Adipocyte (in vitro differentiated cells): ENCODE measurements around the gene YOD1.
"Not testable (repeated sequence)": the region's sequence is repeated elsewhere in the genome, so short reads cannot be mapped to it uniquely, and the experiment has no call there.

Experiments used
- DNase-seq: peaks from one replicate; pipeline ENCODE4 v3.0.0-alpha.2; 2015; ENCODE audit warnings: low read depth
- H3K27me3 ChIP-seq: replicated peaks from 2 replicates; pipeline ENCODE4 v1.7.0; 2013; ENCODE audit warnings: mild to moderate bottlenecking, low read length, moderate library complexity; ENCODE audit not compliant: control insufficient read depth, insufficient read depth
- H3K36me3 ChIP-seq: 2 replicates; pipeline ENCODE4 v1.7.0; 2013; ENCODE audit warnings: low read length, mild to moderate bottlenecking, moderate library complexity; ENCODE audit not compliant: control insufficient read depth, insufficient read depth, severe bottlenecking
- H3K4me1 ChIP-seq: 2 replicates; pipeline ENCODE4 v1.7.0; 2013; ENCODE audit warnings: mild to moderate bottlenecking, low read length, moderate library complexity; ENCODE audit not compliant: control insufficient read depth, insufficient read depth
- H3K4me3 ChIP-seq: 2 replicates; pipeline ENCODE4 v1.7.0; 2013; ENCODE audit warnings: mild to moderate bottlenecking, low read length, moderate library complexity
- H3K9ac ChIP-seq: 2 replicates; pipeline ENCODE4 v1.7.0; 2013; ENCODE audit warnings: mild to moderate bottlenecking, low read length, moderate library complexity
- H3K9me3 ChIP-seq: 2 replicates; pipeline ENCODE4 v1.7.0; 2013; ENCODE audit warnings: mild to moderate bottlenecking, low read length, moderate library complexity; ENCODE audit not compliant: control insufficient read depth

YOD1 gene

GRCh38 chr1:207045453-207045852 is 5.6 kb downstream of the YOD1 start:
- DNase-seq: peak; percentile 68
- Histone ChIP-seq H3K27me3 (no peaks in the 10 kb centered on the region), H3K4me1 (peaks cover 34% of the 10 kb centered on the region), H3K4me3 (no peak overlapping the region), H3K36me3 (peaks cover 15% of the 10 kb centered on the region), H3K9me3 (no peaks in the 10 kb centered on the region), H3K9ac (no peak overlapping the region)

DNA sequence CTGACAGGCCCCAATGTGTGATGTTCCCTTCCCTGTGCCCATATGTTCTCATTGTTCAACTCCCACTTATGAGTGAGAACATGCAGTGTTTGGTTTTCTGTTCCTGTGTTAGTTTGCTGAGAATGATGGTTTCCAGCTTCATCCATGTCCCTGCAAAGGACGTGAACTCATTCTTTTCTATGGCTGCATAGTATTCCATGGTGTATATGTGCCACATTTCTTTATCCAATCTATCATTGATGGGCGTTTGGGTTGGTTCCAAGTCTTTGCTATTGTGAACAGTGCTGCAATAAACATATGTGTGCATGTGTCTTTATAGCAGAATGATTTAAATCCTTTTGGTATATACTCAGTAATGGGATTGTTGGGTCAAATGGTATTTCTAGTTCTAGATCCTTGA is 9.6 kb downstream of the YOD1 start:
- not testable (repeated sequence) for H3K9ac ChIP-seq, H3K4me3 ChIP-seq, H3K27me3 ChIP-seq, H3K36me3 ChIP-seq, DNase-seq, H3K9me3 ChIP-seq
- H3K4me1 ChIP-seq: peaks cover 26% of the 10 kb centered on the region

- no peaks in the 10 kb centered on the region for H3K9me3 ChIP-seq
- no peak overlapping the region for H3K4me3 ChIP-seq
- no peaks in the 10 kb centered on the region for H3K27me3 ChIP-seq
- peak; percentile 52 for DNase-seq
- H3K9ac ChIP-seq: no peak overlapping the region
- no peaks in the 10 kb centered on the region for H3K36me3 ChIP-seq
- peaks cover 13% of the 10 kb centered on the region for H3K4me1 ChIP-seq
These were observed 10.9 kb downstream of the YOD1 start for GRCh38 chr1:207040181-207040533.

GRCh38 chr1:207039380-207040180 is 11.4 kb downstream of the YOD1 start:
- H3K4me3 ChIP-seq: no peak overlapping the region
- DNase-seq: no peak
- H3K4me1 ChIP-seq: peaks cover 11% of the 10 kb centered on the region
- H3K36me3 ChIP-seq: no peaks in the 10 kb centered on the region
- no peaks in the 10 kb centered on the region for H3K27me3 ChIP-seq
- no peak overlapping the region for H3K9ac ChIP-seq
- H3K9me3 ChIP-seq: no peaks in the 10 kb centered on the region

DNA sequence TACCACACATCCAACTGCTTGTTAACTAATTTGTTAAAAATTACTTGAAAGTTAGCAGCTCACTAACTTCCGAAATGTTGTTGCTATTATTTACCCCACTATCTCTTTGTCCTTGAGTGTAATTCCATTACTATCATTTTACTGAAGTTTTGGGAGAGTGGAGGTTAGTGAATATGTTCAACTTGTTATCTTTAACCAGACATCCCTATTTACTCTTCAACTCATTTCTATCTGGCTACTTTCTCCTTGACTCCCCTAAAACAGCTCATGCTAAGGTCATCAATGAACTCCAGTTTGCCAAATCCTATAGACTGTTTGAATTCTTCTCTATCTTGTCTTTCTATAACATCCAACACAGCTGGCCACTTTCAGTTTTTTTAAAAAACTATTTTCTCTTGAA is 14.1 kb downstream of the YOD1 start:
- no peaks in the 10 kb centered on the region for H3K36me3 ChIP-seq
- H3K9ac ChIP-seq: no peak overlapping the region
- H3K27me3 ChIP-seq: no peaks in the 10 kb centered on the region
- H3K4me1 ChIP-seq: peaks cover 11% of the 10 kb centered on the region
- DNase-seq: no peak
- no peaks in the 10 kb centered on the region for H3K9me3 ChIP-seq
- no peak overlapping the region for H3K4me3 ChIP-seq

GRCh38 chr1:207035877-207036551 is 15.0 kb downstream of the YOD1 start:
- Histone ChIP-seq H3K36me3 (no peaks in the 10 kb centered on the region), H3K9me3 (no peaks in the 10 kb centered on the region), H3K4me1 (peaks cover 11% of the 10 kb centered on the region), H3K9ac (no peak overlapping the region), H3K4me3 (no peak overlapping the region), H3K27me3 (no peaks in the 10 kb centered on the region)
- DNase-seq: no peak

GRCh38 chr1:207034998-207035397 is 16.0 kb downstream of the YOD1 start:
- Histone ChIP-seq H3K4me1 (peaks cover 5% of the 10 kb centered on the region), H3K9ac (no peak overlapping the region), H3K27me3 (no peaks in the 10 kb centered on the region), H3K9me3 (no peaks in the 10 kb centered on the region), H3K36me3 (no peaks in the 10 kb centered on the region), H3K4me3 (no peak overlapping the region)
- peak; percentile 24 for DNase-seq

DNA sequence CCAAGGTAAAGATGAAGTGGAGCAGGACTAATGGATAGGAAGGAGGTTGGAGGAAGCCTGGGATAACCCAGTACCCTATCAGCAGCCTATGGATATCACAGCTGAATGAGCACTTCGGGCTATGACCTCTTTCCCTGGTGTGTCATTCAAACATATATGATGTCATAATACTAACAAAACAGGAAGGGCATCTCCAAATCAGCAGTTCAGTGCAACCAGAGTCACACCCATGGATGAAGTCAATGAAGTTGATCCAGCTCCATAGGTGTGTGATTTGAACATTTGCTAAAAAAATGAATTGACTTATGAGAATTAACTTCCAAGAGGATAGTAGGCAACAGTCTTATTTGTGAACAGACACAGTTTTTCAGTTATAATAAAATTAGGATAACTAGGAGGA is 16.8 kb downstream of the YOD1 start:
- H3K9ac ChIP-seq: no peak overlapping the region
- no peaks in the 10 kb centered on the region for H3K4me1 ChIP-seq
- no peak overlapping the region for H3K4me3 ChIP-seq
- no peak for DNase-seq
- no peaks in the 10 kb centered on the region for H3K36me3 ChIP-seq
- no peaks in the 10 kb centered on the region for H3K27me3 ChIP-seq
- no peaks in the 10 kb centered on the region for H3K9me3 ChIP-seq

- H3K27me3 ChIP-seq: no peaks in the 10 kb centered on the region
- DNase-seq: no peak
These were observed 17.7 kb downstream of the YOD1 start for GRCh38 chr1:207033302-207033701.

DNA sequence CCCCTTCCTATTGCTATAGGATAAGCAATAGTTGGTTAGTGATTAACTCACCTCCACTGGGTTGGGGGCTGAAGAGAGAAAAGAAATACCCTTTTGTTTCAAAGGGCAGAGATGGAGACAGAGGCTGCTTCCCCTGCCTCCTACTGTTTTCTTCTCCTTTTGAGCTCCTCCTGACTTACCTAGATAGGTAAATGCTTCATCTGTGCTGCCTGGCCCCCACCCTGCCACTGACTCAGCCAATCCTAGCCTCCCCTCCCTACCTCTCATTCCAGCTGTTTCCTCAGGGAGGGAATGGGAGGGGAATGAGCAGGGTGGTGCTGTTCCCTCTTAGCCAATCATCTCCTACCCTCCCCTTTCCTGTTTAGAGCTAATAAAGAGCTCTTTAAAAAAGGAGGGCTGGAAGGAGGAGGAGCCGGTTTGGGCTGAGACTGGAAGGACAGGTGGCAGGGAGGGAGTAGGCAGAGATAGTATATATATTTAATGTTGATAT is 18.4 kb downstream of the YOD1 start, which contains the start of gene C1orf116:
Gene C1orf116, minus strand, starts transcription at position 229 of the 490 bp plus-strand sequence. CDS start 5,158 bp downstream, outside the sequence.
- H3K4me3 ChIP-seq: no peak within 1 kb of the TSS
- DNase-seq: no peak
- H3K27me3 ChIP-seq: no peaks in the 10 kb centered on the region
- H3K36me3 ChIP-seq: no peaks in the 10 kb centered on the region
- H3K4me1 ChIP-seq: no peaks in the 10 kb centered on the region
- H3K9me3 ChIP-seq: no peaks in the 10 kb centered on the region
- H3K9ac ChIP-seq: no peak within 1 kb of the TSS

More at GRCh38 chr1:207033302-207033701, 17.7 kb downstream of the YOD1 start:
- Histone ChIP-seq H3K9ac (no peak overlapping the region), H3K4me1 (no peaks in the 10 kb centered on the region), H3K36me3 (no peaks in the 10 kb centered on the region), H3K4me3 (no peak overlapping the region), H3K9me3 (no peaks in the 10 kb centered on the region)

DNA sequence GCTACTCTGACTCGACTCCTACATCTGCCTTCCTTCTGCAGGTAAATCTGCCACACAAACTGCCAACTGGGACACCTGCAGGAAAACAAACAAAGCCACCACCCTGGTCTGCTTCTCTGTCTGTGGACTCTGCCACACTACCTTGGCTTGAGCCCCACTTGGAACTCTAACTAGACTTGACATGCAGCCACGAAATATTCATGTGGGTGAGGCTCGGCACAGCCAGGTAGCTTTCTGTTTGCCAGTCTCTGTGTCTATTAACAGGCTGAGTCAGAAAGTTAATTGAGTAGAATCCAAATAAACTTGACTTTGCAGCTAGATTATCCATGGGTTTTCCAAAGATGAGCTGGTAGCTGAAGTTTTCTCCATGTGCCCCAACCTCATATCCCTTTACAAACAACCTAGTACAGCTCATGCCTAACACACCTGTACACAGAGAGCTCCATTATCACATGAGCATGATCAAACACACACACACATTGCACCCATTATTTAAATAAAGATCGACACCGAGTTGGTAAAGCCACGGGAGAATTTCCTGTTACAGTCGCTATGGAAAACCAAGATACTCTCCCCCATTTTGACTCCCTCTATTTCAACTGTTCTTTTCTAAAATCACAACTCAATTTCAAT is 19.3 kb downstream of the YOD1 start:
- Histone ChIP-seq H3K9ac (no peak overlapping the region), H3K4me3 (no peak overlapping the region), H3K36me3 (no peaks in the 10 kb centered on the region), H3K9me3 (no peaks in the 10 kb centered on the region), H3K4me1 (no peaks in the 10 kb centered on the region), H3K27me3 (no peaks in the 10 kb centered on the region)
- no peak for DNase-seq
